ENCODE measurements around the gene YTHDF2. TPM values are rescaled to one million over a fixed set of nuclear protein-coding genes. Genes with fewer than 3 reads are reported as not detected.

The YTHDF2 gene
- total and polyA plus RNA-seq, 9 of the 15 experiments (the other 6 are each of a cell fraction or from before 2014, with no cell fraction given) = 41.0 to 111 (median 83.3) TPM

GRCh38 chr1:28800324-28800723 is 63.6 kb downstream of the YTHDF2 start:
- ATAC-seq = no peak
- intact Hi-C loops (cut with micrococcal nuclease) = no loop called here
- TF ChIP-seq RFX1 (IDR thresholded peaks at IDR 0.05) = peak; percentile 27; the same call in 1 of the 2 replicates
- TF ChIP-seq ARID4B (CRISPR knock-in tag; IDR thresholded peaks at IDR 0.05) = no peak
- H4K20me1 ChIP-seq (replicated peaks; ENCODE audit: control insufficient read depth, insufficient read depth, low read length) = no peaks in the 10 kb centered on the region; the same call in 1 of the 2 replicates
- no peak overlapping the region for H3K27ac ChIP-seq (ENCODE audit: extremely low read depth, low read depth, low read length)
- no peaks in the 10 kb centered on the region; the same call in 1 of the 2 replicates for H3K9me3 ChIP-seq (replicated peaks; ENCODE audit: control insufficient read depth, insufficient read depth, low read depth, low read length)
- in situ Hi-C loops (cut with MboI) = no loop called here
- CTCF ChIA-PET (ENCODE audit: low intra/inter-chr PET ratio) = no interaction called here
- H3K27me3 ChIP-seq (ENCODE audit: control insufficient read depth in 2 of 2, insufficient read depth in 2 of 2, low read length in 2 of 2) = peaks cover 11 to 38% of the 10 kb centered on the region in 2 experiments; a peak in 4 of 5 replicates
- no peaks in the 10 kb centered on the region for H3K36me3 ChIP-seq (ENCODE audit: control insufficient read depth, insufficient read depth, low read length)
- H3K4me1 ChIP-seq (replicated peaks in 1 of 2; ENCODE audit: control insufficient read depth in 2 of 2, insufficient read depth in 2 of 2, low read length in 2 of 2) = peaks cover 0 to 2% of the 10 kb centered on the region in 2 experiments; a peak in 2 of 5 replicates
- BruUV-seq (replicated peaks) = no TSS peak
- no peak for DNase-seq (ENCODE audit: extremely low read depth in 1 of 4, low spot score in 3 of 4)
- no peak for FAIRE-seq
- H3K4me2 ChIP-seq (ENCODE audit: insufficient read depth, low read length) = no peak overlapping the region
- no peak overlapping the region for H3K4me3 ChIP-seq
- H3K9me1 ChIP-seq (ENCODE audit: control insufficient read depth, insufficient read depth, low read length) = no peaks in the 10 kb centered on the region
- H2AFZ ChIP-seq (ENCODE audit: low read depth, low read length) = no peak overlapping the region
- H3K79me2 ChIP-seq (ENCODE audit: control insufficient read depth, insufficient read depth, low read length) = no peaks in the 10 kb centered on the region
- 2% methylated on average over 3 of the region's 3 CpGs for WGBS (ENCODE audit: insufficient coverage, low coverage, missing lambda C conversion rate)
- no peak overlapping the region for H3K9ac ChIP-seq (ENCODE audit: insufficient read depth in 1 of 2, low read depth in 2 of 2, low read length in 2 of 2)
- POLR2A ChIA-PET = no interaction called here
